ENCODE data around the gene MYOCD.

DNA sequence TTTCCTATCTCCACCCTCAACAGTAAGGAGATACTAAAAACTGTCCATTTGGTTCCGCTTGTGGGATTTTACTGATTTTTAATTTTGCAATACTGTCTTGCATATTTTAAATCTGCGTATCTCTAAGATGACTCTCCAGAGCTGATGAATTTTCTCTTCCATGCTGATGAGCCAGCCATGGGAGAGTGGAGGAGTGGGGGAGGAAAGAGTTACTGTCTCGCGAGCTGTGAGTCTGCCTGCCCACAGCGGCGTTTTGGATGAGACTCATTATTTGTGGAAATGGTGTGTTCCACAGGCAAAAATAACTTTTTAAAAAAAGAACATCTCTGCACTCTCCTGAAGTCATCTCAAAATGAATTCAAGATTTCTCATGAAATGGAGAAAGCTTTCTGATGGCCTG, 34.6 kb upstream of the MYOCD start:
- TF ChIP-seq, protein P1, sequence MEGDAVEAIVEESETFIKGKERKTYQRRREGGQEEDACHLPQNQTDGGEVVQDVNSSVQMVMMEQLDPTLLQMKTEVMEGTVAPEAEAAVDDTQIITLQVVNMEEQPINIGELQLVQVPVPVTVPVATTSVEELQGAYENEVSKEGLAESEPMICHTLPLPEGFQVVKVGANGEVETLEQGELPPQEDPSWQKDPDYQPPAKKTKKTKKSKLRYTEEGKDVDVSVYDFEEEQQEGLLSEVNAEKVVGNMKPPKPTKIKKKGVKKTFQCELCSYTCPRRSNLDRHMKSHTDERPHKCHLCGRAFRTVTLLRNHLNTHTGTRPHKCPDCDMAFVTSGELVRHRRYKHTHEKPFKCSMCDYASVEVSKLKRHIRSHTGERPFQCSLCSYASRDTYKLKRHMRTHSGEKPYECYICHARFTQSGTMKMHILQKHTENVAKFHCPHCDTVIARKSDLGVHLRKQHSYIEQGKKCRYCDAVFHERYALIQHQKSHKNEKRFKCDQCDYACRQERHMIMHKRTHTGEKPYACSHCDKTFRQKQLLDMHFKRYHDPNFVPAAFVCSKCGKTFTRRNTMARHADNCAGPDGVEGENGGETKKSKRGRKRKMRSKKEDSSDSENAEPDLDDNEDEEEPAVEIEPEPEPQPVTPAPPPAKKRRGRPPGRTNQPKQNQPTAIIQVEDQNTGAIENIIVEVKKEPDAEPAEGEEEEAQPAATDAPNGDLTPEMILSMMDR (IDR thresholded peaks at IDR 0.05): no peak
- no peak for TF ChIP-seq POLR2A (IDR thresholded peaks at IDR 0.05)
